AG04449 (cell line): ENCODE results near the gene IL17RD.
A peak's percentile ranks its signal among the peaks of the same experiment; 100 is the strongest.

ENCODE experiments used
- CTCF ChIA-PET: fragments of 350-600 bp; formaldehyde crosslinking; extraction: SDS; loops from one replicate; lab custom pipeline; 2021; ENCODE audit warnings: antibody characterized with exemption; lab: Yijun Ruan, JAX
- POLR2A ChIA-PET: fragments of 400-600, 350-600 bp; formaldehyde crosslinking; extraction: SDS; loops from one replicate; lab custom pipeline; 2020; ENCODE audit warnings: antibody characterized with exemption, inconsistent platforms; lab: Yijun Ruan, JAX
- DNase-seq: peaks from one replicate; pipeline ENCODE4 v3.0.0-alpha.2; 2010; ENCODE audit warnings: low read depth, low spot score
- H3K4me3 ChIP-seq: 2 replicates; pipeline ENCODE4 v1.5.1; 2011; ENCODE audit warnings: low read depth, mild to moderate bottlenecking, control low read depth, low read length
- CTCF ChIP-seq: IDR thresholded peaks from one replicate; pipeline ENCODE4 v1.5.1; 2011; ENCODE audit warnings: mild to moderate bottlenecking, moderate library complexity, low read length, control low read depth, inconsistent platforms; ENCODE audit not compliant: insufficient read depth; ENCODE audit errors: missing control alignments

Gene IL17RD

GRCh38 chr3:57061556-57061955 lies 103.6 kb downstream of the IL17RD start:
- POLR2A ChIA-PET = no interaction called here
- no peak for DNase-seq
- CTCF ChIA-PET = no interaction called here

GRCh38 chr3:57060089-57060821 lies 104.9 kb downstream of the IL17RD start, which contains the start of gene SPATA12:
TSS of gene SPATA12 (plus strand) at chr3:57060664. CDS start at chr3:57073695, 13,031 bp downstream.
- TF ChIP-seq CTCF = no peak
- ChIA-PET POLR2A (interaction anchor here (0.6 kb wide), 1 partner anchor 65 kb away, joined by 4 read pairs; no protein-coding TSS in a partner anchor), CTCF (interaction anchor here (1.3 kb wide), 1 partner anchor 65 kb away, joined by 5 read pairs; no protein-coding TSS in a partner anchor)
- H3K4me3 ChIP-seq = no peak within 1 kb of the TSS
- peak; percentile 9 for DNase-seq

More at GRCh38 chr3:57061556-57061955, 103.6 kb downstream of the IL17RD start:
- H3K4me3 ChIP-seq = no peak overlapping the region
- TF ChIP-seq CTCF = no peak

GRCh38 chr3:57059411-57059810 lies 105.7 kb downstream of the IL17RD start:
- ChIA-PET POLR2A (no interaction called here), CTCF (interaction anchor here (1.3 kb wide), 1 partner anchor 64 kb away, joined by 5 read pairs; no protein-coding TSS in a partner anchor)
- no peak for DNase-seq
- no peak for TF ChIP-seq CTCF
- H3K4me3 ChIP-seq = no peak overlapping the region

- CTCF ChIA-PET = no interaction called here
Measured at GRCh38 chr3:57057351-57057750, 107.8 kb downstream of the IL17RD start.

GRCh38 chr3:57053122-57053521 lies 112.0 kb downstream of the IL17RD start:
- no peak overlapping the region for H3K4me3 ChIP-seq
- POLR2A ChIA-PET = no interaction called here
- CTCF ChIA-PET = no interaction called here
- DNase-seq = no peak
- TF ChIP-seq CTCF = no peak

More at GRCh38 chr3:57057351-57057750, 107.8 kb downstream of the IL17RD start:
- POLR2A ChIA-PET = no interaction called here
- TF ChIP-seq CTCF = no peak
- DNase-seq = no peak
- no peak overlapping the region for H3K4me3 ChIP-seq

- no peak for TF ChIP-seq CTCF
- H3K4me3 ChIP-seq = no peak overlapping the region
- no peak for DNase-seq
- ChIA-PET POLR2A (no interaction called here), CTCF (no interaction called here)
Measured at GRCh38 chr3:57052662-57053061, 112.5 kb downstream of the IL17RD start.
